Right lobe of liver (tissue), 6 donors: ENCODE measurements around the gene BCDIN3D. TPM values are rescaled to one million over a fixed set of nuclear protein-coding genes. Genes with fewer than 3 reads are reported as not detected.

Experiments used
- ATAC-seq, 4 donors: fragments of 200-7000 bp; cut with Tn5 transposase; one replicate each; pipeline ENCODE4 v1.9.1; 2020; ENCODE audit warnings: mild to moderate bottlenecking in 4 of 4, moderate library complexity in 4 of 4
- DNase-seq, 3 donors: peaks; one replicate each; pipeline ENCODE4 v3.0.0-alpha.2; 2020
- H3K27ac ChIP-seq, 3 donors: fragments of 200-600 bp; one replicate each; pipeline ENCODE4 v1.8.0; 2022
- H3K27me3 ChIP-seq, 2 donors: fragments of 200-600 bp; one replicate each; pipeline ENCODE4 v1.8.0; 2022
- H3K36me3 ChIP-seq, 4 donors: fragments of 200-600 bp; sonication (generic) in 1 of 4; one replicate each; pipeline versions ENCODE4 v1.5.1 to v1.8.0; 2017 to 2022; ENCODE audit warnings: control low read depth in 1 of 4
- H3K4me1 ChIP-seq, 4 donors: fragments of 200-600 bp; sonication (generic) in 1 of 4; one replicate each; pipeline versions ENCODE4 v1.5.1 to v1.8.0; 2017 to 2022; ENCODE audit warnings: control low read depth in 1 of 4
- H3K4me3 ChIP-seq, 3 donors: fragments of 200-600 bp; one replicate each; pipeline ENCODE4 v1.8.0; 2022
- H3K9me3 ChIP-seq, 4 donors: fragments of 200-600 bp; sonication (generic) in 1 of 4; one replicate each; pipeline versions ENCODE4 v1.5.1 to v1.8.0; 2017 to 2022; ENCODE audit warnings: control low read depth in 1 of 4
- CTCF ChIP-seq, 4 donors: fragments of 200-600 bp in 3 of 4; fragments of 450-650 bp in 1 of 4; IDR thresholded peaks; one replicate each; pipeline versions ENCODE4 v1.5.1 to v1.8.0; 2016 to 2022; ENCODE audit warnings: antibody characterized with exemption in 4 of 4, mild to moderate bottlenecking in 2 of 4
- POLR2A ChIP-seq: fragments of 450-650 bp; IDR thresholded peaks from one replicate; pipeline ENCODE4 v1.6.1; 2017; ENCODE audit warnings: antibody characterized with exemption, mild to moderate bottlenecking
- WGBS: methylation state at CpG from one replicate; pipeline ENCODE4 v1.1.6; 2018; ENCODE audit warnings: low coverage, low lambda C conversion rate; ENCODE audit not compliant: insufficient coverage; ENCODE audit errors: missing lambda C conversion rate; 5-methylcytosine and 5-hydroxymethylcytosine counted together
- intact Hi-C, 2 donors: fragments of 100-400 bp; cut with DNase I; formaldehyde crosslinking; loops; one replicate each; pipeline versions ENCODE4 v1.11.2 to v1.14.1; 2022
- total RNA-seq, 6 experiments: library from RNA; depleted of rRNA in 2 of 6; stranded (reverse); fragments of >200 nt in 2 of 6; fragmentation: NEBNext Ultra II Directional in 3 of 6; extraction: Animal tissue kit (Norgen Biotek cat#: 25700) in 3 of 6; gene quantifications; one replicate each; pipeline versions ENCODE4 v1.1.0 to v1.2.4, GENCODE V29; 2016 to 2023
- donor health status: DM: no; HTN: yes; CAD: no.
- donor health status: DM: no; HTN: no; CAD: no.
- donor health status: DM: no; HTN: no; CAD: no.
- donor health status: DM: no; HTN: yes; CAD: no.
- donor health status: DM: no; HTN: yes; CAD: no.

The BCDIN3D gene
- total RNA-seq, 6 experiments from 2014 or later = 1.6 to 3.6 (median 2.6) TPM

- WGBS = 96% methylated on average over 2 of the region's 2 CpGs
- no peak for ATAC-seq
- peaks cover 0 to 2% (median 0%) of the 10 kb centered on the region in 4 donors for H3K36me3 ChIP-seq
- TF ChIP-seq POLR2A = no peak
- no peak for TF ChIP-seq CTCF (IDR thresholded peaks at IDR 0.05)
- no peak overlapping the region for H3K27ac ChIP-seq
- no peaks in the 10 kb centered on the region for H3K27me3 ChIP-seq
- H3K4me1 ChIP-seq = no peaks in the 10 kb centered on the region
- DNase-seq = no peak
- H3K4me3 ChIP-seq = no peak overlapping the region
- intact Hi-C loops = no loop called here
- no peaks in the 10 kb centered on the region for H3K9me3 ChIP-seq
These were observed 55.2 kb downstream of the BCDIN3D start for GRCh38 chr12:49787672-49788071.

Other genes starting within 250 kb of the BCDIN3D start
- gene FAM186B, start 237.5 kb downstream of the BCDIN3D start, total RNA-seq = 1 to 10 TPM in 1 of 6 experiments, under 1 TPM in 5; 0.24 to 1.4 (median 0.71) TPM
- 1 to 10 TPM; 4.7 to 8.2 (median 6.3) TPM for gene PRPF40B, start 219.5 kb downstream of the BCDIN3D start, total RNA-seq
- 1 to 10 TPM; 2.1 to 4.9 (median 2.9) TPM for gene FMNL3, start 135.7 kb downstream of the BCDIN3D start, total RNA-seq
- 1,000 to 10,000 TPM in 3 of 6 experiments, 100 to 1,000 TPM in 3; 538 to 1,268 (median 937) TPM for gene TMBIM6, start 101.5 kb downstream of the BCDIN3D start, total RNA-seq
- gene NCKAP5L, start 14.7 kb downstream of the BCDIN3D start, total RNA-seq = 1 to 10 TPM; 7.0 to 8.8 (median 7.9) TPM
- gene FAIM2, start 60.8 kb upstream of the BCDIN3D start, total RNA-seq = under 1 TPM in 1 of 6 experiments, not detected in 5; 0.16 TPM
- not detected for gene AQP2, start 107.6 kb upstream of the BCDIN3D start, total RNA-seq
- not detected for gene AQP5, start 118.8 kb upstream of the BCDIN3D start, total RNA-seq
- gene AQP6, start 129.8 kb upstream of the BCDIN3D start, total RNA-seq = under 1 TPM in 2 of 6 experiments, not detected in 4; 0.31 to 0.34 TPM
- 1 to 10 TPM; 2.8 to 5.4 (median 4.2) TPM for gene RACGAP1, start 182.4 kb upstream of the BCDIN3D start, total RNA-seq
- gene ASIC1, start 214.5 kb upstream of the BCDIN3D start, total RNA-seq = under 1 TPM in 4 of 6 experiments, not detected in 2; 0.07 to 0.19 (median 0.15) TPM
- gene SMARCD1, start 242.2 kb upstream of the BCDIN3D start, total RNA-seq = 10 to 100 TPM; 13.3 to 35.0 (median 16.4) TPM